Nucleus accumbens (tissue), 56 donors: ENCODE measurements around the gene MPV17L2.
A peak's percentile ranks its signal among the peaks of the same experiment; 100 is the strongest.
"Not testable (repeated sequence)": the region's sequence is repeated elsewhere in the genome, so short reads cannot be mapped to it uniquely, and the experiment has no call there.

ENCODE experiments used
- DNase-seq, 56 donors: peaks; one replicate each; lab custom pipeline; 2025; lab: John Stamatoyannopoulos, UW

The MPV17L2 gene

DNA sequence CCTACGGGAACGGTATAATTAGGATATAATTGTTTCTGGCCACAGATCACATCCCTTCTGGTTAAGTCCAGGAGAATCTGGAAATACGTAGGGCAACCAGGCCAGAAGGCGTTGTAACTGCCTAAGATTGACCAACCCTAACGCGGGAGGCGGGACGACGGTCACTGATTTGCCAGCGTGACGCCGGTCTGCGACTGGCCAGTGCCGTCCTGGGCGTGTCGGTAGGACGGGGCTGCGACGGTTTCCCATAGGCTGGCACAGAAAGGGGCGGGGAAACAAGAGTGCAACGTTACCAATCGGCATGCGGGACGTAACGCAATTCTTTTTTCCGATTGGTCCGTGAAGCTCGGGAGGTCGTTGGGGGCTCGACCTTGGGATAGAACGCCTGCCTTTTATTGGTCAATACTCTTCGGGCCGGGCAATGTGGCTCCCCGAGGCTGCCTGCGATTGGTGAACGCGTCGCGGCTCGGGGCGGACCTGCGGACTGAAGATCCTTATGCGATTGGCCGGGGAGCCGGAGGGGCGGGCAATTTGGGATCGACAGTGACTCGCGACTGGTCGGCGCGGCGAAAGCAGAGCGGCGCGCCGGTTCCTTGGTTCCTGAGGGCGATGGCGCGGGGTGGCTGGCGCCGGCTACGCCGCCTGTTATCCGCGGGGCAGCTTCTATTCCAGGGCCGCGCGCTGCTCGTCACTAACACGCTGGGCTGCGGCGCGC is at the start of gene MPV17L2:
Gene MPV17L2, plus strand, starts transcription at position 546 of the 715 bp plus-strand sequence. Its CDS starts 64 bp downstream, at position 610.
- DNase-seq: peak; percentile 86 to 100 (median 100)

DNA sequence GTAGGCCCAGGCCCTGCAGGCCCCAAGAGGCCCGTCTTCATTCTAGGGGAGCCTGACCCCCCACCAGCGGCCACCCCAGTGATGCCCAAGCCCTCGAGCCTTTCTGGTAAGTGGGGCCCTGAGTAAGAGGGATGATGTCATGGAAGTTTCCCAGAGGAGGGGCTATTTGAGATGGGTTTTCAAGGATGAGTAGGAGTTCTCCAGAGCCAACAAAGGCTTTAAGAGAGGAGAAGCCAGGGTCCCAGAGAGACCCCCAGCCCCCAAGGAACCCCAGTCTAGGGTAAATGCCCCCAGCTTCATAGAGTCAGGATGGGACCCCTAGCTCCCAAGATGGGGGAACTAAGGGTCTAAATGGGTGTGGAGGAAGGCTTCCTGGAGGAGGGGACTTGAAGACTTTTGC is 49.1 kb upstream of the MPV17L2 start:
- DNase-seq: no peak

DNA sequence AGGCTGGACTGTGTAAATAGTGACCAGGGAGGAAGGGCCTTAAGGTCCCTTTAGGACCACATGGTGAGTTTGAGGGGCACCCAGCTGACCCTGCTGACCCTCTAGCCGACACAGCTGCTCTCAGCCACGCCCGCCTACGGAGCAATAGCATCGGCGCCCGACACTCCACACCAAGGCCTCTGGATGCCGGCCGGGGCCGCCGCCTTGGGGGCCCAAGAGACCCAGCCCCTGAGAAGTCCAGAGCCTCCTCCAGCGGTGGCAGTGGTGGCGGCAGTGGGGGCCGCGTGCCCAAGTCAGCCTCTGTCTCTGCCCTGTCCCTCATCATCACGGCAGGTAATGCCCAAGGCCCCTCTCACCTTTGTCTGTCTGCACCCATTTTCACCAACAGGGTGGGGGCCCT is 48.7 kb upstream of the MPV17L2 start:
- no peak for DNase-seq

DNA sequence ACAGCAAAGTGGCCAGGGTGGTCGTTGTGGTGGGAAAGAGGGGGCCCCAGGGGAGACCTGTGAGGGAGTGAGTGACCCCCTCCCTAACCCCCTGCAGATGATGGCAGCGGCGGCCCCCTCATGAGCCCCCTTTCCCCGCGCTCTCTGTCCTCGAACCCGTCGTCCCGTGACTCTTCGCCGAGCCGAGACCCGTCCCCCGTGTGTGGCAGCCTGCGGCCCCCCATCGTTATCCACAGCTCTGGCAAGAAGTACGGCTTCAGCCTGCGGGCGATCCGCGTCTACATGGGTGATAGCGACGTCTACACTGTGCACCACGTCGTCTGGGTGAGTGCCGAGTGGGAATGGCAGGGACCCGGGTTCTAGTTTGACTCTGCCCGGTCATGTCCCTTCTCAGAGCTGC is 48.1 kb upstream of the MPV17L2 start:
- no peak for DNase-seq

DNA sequence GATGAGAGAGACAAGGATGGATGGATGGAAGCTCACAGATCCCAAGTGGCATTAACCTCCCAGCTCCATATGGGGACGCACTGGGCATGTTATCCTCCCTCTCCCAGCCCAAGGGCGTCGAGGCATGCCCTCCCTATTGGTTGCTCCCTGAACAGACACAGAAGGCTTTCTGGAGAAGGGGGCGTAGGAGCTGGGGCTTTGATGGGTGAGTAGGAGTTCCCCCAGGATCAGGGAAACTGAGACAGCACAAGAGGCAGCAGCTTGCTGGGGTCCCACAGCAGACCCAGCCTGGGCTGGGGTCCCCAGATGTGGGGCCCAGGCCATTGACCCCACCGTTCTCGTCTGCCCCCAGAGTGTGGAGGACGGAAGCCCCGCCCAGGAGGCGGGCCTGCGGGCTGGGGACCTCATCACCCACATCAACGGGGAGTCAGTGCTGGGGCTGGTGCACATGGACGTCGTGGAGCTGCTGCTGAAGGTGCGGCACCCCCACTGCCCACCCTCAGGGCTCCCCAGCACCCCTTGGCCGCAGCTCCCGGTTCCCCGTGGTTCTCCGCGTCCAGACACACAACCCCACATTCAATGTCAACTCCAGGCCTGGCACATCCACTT is 47.5 kb upstream of the MPV17L2 start:
- DNase-seq: no peak

DNA sequence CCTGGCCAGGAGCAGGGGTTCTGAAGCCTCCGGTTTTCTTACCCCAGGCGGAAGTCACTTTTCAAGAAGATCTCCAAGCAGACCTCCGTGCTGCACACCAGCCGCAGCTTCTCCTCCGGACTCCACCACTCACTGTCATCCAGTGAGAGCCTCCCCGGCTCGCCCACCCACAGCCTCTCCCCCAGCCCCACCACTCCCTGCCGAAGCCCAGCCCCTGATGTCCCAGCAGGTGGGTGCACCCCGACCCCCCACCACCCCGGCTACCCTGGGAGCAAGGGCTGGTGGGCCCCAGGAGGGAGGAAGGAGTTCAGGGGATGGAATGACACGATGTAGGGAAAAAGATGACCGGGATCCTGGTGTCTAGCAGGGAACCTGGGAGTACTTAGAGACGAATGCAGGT is 45.6 kb upstream of the MPV17L2 start:
- no peak for DNase-seq

DNA sequence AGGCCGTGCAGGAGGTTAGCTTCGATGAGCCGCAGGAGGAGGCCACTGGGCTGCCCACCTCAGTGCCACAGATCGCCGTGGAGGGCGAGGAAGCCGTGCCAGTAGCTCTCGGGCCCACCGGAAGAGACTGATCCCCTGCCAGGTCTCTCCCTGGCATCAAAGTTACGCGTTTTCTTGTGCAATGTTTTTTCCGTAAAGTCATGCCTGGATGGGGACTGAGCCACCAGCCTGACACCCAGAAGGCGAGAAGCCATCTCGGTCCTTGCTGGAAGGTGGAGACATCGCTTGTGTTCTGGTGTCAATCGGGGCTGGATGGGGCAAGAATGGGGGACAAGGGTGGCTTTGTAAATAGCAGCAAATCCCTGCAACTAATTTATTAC is 43.4 kb upstream of the MPV17L2 start:
- DNase-seq: no peak

DNA sequence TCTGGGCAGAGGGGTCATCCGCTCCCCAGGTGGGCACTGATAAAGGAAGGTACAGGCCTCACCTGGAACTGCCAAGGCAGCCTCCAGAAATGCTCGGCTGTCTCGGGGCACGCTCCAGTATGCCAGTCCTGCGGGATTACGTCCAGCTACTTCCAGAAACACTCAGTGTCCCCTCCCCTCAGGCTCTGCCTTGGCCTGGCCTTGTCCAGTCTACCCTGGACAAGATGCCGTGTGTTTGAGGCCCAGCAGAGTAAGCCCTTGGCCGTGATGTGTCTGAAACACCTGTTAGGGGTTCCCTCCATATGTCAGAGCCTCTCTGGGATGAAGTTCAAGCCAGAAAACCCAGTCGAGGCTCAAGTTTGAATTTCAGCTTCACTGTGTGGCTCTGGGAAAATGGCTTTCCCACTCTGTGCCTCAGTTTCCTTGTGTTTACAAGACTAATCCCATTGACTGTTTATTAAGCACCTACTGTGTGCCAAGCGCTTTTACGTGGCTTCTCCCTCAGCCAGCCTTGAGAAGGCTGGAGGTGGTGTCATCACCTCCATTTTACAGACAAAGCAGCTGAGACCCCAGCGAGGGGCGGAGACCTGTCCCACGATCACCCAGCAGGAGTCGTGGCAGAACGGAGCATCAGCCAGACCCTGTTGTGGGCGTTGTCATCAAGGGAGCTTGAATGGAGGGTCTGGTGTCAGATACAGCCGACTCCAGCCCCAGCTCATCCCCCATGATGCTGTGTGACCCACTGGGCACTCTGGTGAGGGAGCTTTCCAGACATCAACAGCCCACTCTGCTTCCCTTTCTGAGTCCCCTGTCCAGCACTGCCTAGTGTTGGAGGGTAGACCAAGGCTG is 42.0 kb upstream of the MPV17L2 start:
- no peak for DNase-seq

DNA sequence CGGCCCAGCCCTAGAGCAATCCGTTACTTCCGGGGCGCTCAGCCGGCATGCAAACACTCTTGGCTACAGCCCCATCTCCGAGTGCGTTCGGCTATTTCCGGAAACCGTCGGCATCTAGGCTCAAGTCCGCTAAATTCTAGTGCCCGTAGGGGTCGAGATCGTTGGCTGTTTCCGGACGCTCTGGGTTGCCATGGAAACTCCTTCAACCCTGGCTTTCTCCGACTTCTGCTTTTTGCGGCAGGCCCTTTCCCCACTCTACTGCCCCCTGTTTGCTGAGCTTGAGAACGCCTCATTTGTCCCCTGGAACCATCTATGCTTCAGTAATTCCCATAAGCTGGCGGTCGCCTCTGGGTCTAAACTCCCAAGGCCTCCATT is 40.6 kb upstream of the MPV17L2 start:
- peak in 55 of 56 donors; percentile 69 to 97 (median 91) for DNase-seq

DNA sequence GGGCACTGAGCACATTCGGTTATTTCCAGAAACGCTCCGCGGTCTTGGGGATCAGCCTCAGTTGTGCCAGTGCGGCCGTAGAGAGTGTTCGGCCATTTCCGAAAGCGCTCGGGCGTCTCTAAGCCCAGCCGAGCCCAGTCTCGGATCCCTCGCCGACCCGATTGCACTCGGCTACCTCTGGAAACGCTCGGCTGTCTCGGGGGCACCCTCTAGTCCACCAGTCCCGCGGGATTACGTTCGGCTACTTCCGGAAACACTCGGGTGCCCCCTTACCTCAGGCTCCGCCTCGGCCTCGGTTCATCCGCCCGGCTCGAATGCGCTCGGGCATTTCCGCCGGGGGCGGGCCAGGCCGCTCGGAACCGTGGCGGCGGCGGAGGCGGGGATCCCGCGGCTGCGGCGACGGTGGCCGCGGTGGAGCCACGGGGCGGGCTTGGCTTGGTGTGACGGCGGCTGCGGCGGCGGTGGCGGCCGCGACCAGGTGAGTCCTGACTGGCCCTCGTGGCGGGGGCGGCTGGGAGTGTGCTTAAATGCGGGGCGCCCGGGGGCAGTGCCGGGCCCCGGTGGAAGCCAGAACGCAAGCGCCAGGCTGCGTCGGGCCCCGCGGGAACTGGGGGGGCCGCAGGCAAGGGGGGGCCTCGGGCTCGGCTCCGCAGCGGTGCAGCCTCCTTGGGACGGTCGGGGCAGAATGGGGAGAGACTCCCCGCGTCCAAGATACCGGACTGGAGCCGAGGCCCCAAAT is 40.0 kb upstream of the MPV17L2 start, which contains the start of gene PIK3R2:
Gene PIK3R2, plus strand, starts transcription at position 347 of the 739 bp plus-strand sequence. CDS start 2,717 bp downstream, outside the sequence.
- DNase-seq: peak; percentile 51 to 100 (median 97)

DNA sequence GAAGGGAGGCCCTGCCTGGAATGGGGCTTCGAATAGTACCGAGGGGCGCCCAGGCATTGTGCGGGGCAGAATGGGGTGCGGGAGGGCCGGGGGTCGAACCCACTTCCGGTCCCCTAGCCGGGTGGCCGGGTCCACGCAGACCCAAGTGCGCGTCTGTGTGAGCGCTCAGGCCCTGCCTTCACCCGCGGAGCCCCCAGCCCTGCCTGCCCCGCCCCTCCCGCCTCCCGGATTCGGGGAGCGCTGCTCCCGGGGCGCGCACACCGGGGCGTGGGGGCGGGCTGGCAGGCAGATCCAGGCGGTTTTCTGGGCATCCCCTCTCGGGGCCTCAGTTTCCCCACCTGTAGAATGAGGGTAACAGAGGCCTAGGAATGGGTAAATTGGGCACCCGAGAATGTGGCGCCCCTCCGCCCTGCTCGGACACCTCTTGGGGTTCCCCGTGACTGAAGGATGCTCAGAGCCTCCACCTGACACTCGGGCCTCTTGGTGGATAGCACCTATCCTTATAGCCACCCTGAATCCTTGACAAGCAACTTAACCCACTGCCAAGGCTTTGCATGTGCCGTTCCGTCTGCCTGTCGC is 39.4 kb upstream of the MPV17L2 start:
- DNase-seq: peak in 12 of 56 donors; percentile 8 to 61 (median 38)

DNA sequence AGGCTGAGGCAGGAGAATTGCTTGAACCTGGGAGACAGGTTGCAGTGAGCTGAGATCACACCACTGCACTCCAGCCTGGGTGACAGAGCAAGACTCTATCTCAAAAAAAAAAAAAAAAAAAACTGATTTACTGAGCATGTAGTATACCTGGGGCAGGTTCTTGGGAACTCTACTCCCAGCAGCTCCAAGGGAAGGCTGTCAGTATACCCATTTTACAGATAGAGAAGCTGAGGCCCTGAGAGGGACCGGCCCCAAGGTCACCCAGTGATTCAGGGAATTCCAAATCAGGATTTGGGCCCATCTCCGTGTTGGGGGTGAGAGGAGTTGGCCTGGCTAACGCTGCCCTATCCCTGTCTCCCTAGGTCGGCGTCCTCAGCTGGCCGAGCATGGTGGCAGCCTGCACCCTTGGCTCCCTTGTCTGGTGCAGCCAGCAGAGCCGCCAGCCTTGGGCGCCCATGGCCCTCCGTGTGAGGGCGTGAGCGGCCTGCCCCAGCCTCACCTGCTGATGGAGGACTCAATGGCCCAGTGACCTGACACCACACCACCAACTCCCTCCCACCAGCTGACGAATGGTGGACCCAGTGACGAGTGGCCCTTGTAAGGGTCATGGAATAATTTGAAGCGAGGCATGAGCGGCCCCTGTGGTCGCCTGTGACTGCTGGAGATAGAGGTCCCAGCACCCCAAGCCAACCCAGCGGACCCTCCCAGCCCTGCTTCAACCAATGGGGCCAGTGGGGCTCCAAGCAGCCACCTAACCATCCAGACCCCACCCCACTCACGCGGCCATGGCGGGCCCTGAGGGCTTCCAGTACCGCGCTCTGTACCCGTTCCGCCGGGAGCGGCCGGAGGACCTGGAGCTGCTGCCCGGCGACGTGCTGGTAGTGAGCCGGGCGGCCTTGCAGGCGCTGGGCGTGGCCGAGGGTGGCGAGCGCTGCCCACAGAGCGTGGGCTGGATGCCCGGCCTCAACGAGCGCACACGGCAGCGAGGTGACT is 37.6 kb upstream of the MPV17L2 start:
- DNase-seq: peak in 1 of 56 donors; percentile 15

DNA sequence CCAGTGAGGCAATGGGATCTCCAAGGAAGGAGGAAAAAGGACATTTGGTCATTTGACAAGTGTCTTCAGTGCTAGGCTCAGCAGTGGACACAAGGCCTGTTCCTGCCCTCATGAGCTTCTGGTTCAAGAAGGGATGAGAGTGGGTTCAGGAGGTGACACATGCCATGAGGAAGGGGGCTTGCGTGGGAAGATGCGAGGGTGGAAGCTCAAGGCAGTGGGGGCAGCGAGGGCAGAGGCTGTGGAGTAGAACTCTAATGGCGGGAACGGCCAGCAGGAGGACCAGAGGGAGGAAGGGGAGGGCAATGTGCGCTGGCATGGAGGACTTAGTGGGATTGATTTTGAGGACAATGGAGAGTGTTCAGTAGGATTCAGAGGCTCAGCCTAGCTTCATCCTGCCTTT is 36.8 kb upstream of the MPV17L2 start:
- no peak for DNase-seq

DNA sequence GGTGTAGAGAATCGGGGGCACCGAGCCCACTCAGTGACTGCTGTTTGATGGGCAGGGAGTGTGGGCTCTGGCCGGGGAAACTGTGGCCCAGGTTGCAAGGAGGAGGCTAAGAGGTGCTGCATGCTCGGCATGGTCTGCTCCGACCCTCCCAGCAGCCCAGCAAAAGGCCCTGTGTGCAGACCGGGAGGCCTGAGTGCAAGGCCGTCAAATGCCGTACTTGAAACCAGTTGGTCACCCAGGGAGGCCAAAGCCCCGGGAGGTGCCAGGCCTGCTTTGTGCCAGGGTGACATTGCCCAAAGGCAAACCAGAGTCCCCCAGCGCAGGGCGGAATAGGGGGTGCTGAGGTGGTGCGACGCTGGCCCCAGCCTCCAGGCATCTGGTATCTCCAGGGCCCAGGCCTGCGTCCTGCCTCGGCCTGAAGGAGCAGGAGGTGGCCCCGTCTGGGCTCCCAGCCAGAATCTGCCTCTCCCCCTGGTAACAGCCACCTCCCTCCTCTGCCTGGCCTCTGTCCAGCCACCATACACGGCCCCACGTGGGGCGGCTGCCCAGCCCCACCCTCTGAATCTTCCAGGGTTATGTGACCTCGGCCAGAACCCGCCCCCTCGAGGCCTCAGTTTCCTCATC is 36.1 kb upstream of the MPV17L2 start:
- peak in 52 of 56 donors; percentile 21 to 88 (median 61) for DNase-seq

DNA sequence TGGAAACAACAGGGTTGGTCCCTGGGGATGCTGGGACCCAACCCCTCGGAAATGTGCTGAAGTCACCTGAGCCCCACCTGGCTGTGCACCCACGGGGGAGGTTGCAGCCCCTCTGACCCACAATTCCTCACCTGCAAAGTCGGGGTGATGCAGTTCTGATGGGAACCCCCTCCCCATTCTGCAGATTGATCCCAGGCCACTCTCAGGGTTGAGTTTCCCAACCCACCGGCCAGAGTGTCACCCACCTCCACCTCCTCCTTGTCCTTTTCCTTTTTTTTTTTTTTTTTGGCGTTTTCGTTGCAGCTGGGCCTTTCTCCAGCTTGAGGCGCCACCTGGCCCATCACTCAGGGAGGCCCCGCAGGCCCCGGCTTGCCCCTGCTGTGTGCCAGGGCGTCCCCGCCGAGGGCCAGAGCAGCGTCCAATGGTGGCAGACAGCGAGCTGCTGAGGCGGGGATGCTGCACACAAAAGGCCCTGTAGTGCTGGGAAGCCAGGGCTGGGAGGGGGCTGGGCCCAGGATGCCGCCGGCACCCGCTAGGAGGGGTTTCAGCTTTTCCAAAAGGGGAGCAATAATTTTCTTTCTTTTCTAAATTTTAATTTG is 35.5 kb upstream of the MPV17L2 start:
- peak in 52 of 56 donors; percentile 27 to 91 (median 72) for DNase-seq

DNA sequence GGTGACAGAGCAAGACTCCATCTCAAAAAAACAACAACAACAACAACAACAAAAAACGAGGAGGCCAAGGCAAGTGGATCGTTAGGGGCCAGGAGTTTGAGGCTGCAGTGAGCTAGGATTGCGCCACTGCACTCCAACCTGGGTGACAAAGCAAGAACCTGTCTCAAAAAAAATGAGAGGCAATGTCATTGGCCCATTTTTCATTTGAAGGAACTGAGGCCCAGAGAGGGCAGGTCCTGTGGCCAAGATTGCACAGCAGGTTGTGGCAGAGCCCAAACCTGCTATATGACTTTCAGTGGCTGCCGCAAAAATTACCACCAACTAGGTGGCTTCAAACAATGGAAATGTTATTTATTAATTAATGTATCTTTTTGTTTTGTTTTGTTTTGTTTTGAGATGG is 34.6 kb upstream of the MPV17L2 start:
- DNase-seq: no peak

DNA sequence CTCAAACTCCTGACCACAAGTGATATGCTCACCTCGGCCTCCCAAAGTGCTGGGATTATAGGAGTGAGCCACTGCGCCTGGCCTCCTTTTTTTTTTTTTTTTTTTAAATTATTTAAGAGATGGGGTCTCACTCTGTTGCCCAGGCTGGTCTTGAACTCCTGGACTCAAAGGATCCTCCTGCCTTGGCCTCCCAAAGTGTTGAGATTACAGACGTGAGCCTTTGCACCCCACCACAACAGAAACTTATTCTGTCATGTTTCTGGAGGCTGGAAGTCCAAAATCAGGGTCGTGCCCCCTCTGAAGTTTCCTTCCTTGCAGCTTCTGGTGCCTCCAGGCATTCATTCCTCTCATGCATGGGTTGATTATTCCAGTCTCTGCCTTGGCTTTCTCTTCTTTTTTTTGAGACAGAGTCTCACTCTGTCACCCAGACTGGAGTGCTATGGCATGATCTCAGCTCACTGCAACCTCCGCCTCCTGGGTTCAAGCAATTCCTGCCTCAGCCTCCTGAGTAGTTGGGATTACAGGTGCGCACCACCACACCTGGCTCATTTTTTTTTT is 33.9 kb upstream of the MPV17L2 start:
- not testable (repeated sequence) for DNase-seq

DNA sequence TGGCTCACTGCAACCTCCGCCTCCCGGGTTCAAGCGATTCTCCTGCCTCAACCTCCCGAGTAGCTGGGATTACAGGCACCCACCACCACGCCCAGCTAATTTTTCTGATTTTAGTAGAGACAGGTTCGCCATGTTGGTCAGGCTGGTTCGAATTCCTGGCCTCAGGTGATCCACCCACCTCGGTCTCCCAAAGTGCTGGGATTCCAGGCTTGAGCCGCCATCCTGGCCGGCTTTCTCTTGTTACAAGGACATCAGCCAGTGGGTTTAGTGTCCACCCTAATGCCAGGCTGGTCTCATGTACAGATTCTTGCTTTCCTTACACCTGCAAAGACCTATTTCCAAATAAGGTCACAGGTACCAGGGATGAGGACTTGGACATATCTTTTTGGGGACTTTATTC is 33.2 kb upstream of the MPV17L2 start:
- DNase-seq: no peak
